OCI-LY7 (cell line): ENCODE measurements around the gene PTPRM. TPM values are rescaled to one million over a fixed set of nuclear protein-coding genes. Genes with fewer than 3 reads are reported as not detected.
"Not testable (repeated sequence)": the region's sequence is repeated elsewhere in the genome, so short reads cannot be mapped to it uniquely, and the experiment has no call there.

ENCODE experiments used
- BruUV-seq: library from RNA; stranded (reverse); fragments of 400-500 nt; replicated peaks from 2 replicates; lab custom pipeline; 2021; lab: Mats Ljungman, UMichigan
- CTCF ChIA-PET: fragments of 300-600 bp; sonication (Branson Sonifier 250); formaldehyde crosslinking; loops from one replicate; lab custom pipeline; 2022; ENCODE audit warnings: antibody characterized with exemption; ENCODE audit not compliant: unreplicated experiment; lab: Charles Lee
- POLR2A ChIA-PET: fragments of 300-600 bp; sonication (Branson Sonifier 250); formaldehyde crosslinking; loops from one replicate; lab custom pipeline; 2022; ENCODE audit warnings: antibody characterized with exemption; lab: Charles Lee
- DNase-seq: peaks from one replicate; pipeline ENCODE4 v3.0.0-alpha.2; 2015; ENCODE audit warnings: low spot score
- H2AFZ ChIP-seq: fragments of 200-600 bp; sonication (generic), shearing (Covaris generic); 2 replicates; pipeline ENCODE4 v1.6.1; 2014; ENCODE audit warnings: mild to moderate bottlenecking, antibody characterized with exemption, low read length, moderate library complexity
- H3K27ac ChIP-seq: fragments of 200-600 bp; sonication (generic); 2 replicates; pipeline ENCODE4 v1.5.1; 2014; ENCODE audit warnings: mixed run types, low read depth, mild to moderate bottlenecking, moderate library complexity, low read length, inconsistent platforms; ENCODE audit not compliant: poor library complexity, severe bottlenecking
- H3K36me3 ChIP-seq: fragments of 200-600 bp; sonication (generic); 2 replicates; pipeline ENCODE4 v1.6.1; 2014; ENCODE audit warnings: mild to moderate bottlenecking, antibody characterized with exemption, low read length, moderate library complexity, mixed read lengths; ENCODE audit not compliant: insufficient read depth
- H3K4me1 ChIP-seq: fragments of 200-600 bp; sonication (generic); 2 replicates; pipeline ENCODE4 v1.5.1; 2014; ENCODE audit warnings: mild to moderate bottlenecking, low read length; ENCODE audit not compliant: insufficient read depth, poor library complexity, severe bottlenecking
- H3K4me2 ChIP-seq: fragments of 200-600 bp; sonication (generic); 2 replicates; pipeline ENCODE4 v1.6.1; 2014; ENCODE audit warnings: mild to moderate bottlenecking, low read length
- H3K4me3 ChIP-seq: fragments of 200-600 bp; sonication (generic); 2 replicates; pipeline ENCODE4 v1.5.1; 2014; ENCODE audit warnings: mild to moderate bottlenecking, low read depth, low read length; ENCODE audit not compliant: poor library complexity, severe bottlenecking
- H3K79me2 ChIP-seq: fragments of 200-600 bp; sonication (generic); 2 replicates; pipeline ENCODE4 v1.6.1; 2016; ENCODE audit warnings: low read depth, mild to moderate bottlenecking, low read length, moderate library complexity, mixed read lengths; ENCODE audit not compliant: insufficient read depth
- H3K9me2 ChIP-seq: fragments of 200-600 bp; sonication (generic); 2 replicates; pipeline ENCODE4 v1.6.1; 2016; ENCODE audit warnings: mild to moderate bottlenecking, low read length, mixed read lengths; ENCODE audit not compliant: insufficient read depth
- H3K9me3 ChIP-seq: fragments of 200-600 bp; sonication (generic); 2 replicates; pipeline ENCODE4 v1.6.1; 2014; ENCODE audit warnings: mild to moderate bottlenecking, mixed run types, low read length, mixed read lengths
- H4K20me1 ChIP-seq: fragments of 200-600 bp; sonication (generic); 2 replicates; pipeline ENCODE4 v1.6.1; 2014; ENCODE audit warnings: mild to moderate bottlenecking, antibody characterized with exemption, low read length, moderate library complexity, mixed read lengths; ENCODE audit not compliant: insufficient read depth
- CTCF ChIP-seq: fragments of 200-600 bp; sonication (generic); conservative IDR thresholded peaks from 2 replicates; pipeline ENCODE4 v1.5.1; 2014; ENCODE audit warnings: mild to moderate bottlenecking, antibody characterized with exemption, low read length, moderate library complexity, mixed read lengths
- EZH2phosphoT487 ChIP-seq: fragments of 200-600 bp; sonication (generic); IDR thresholded peaks from 2 replicates; pipeline ENCODE4 v1.6.1; 2018; ENCODE audit warnings: low read depth, borderline replicate concordance, mild to moderate bottlenecking, mixed run types, antibody characterized with exemption, low read length, moderate library complexity, mixed read lengths
- intact Hi-C: fragments of 100-400 bp; cut with micrococcal nuclease; formaldehyde crosslinking; loops from one replicate; pipeline ENCODE4 v1.10.0; 2022; ENCODE audit not compliant: unreplicated experiment
- total RNA-seq, 2 experiments: library from RNA; depleted of rRNA in 1 of 2; stranded (reverse); fragments of >200 nt in 1 of 2; shearing (Covaris generic) in 1 of 2; gene quantifications; 2 replicates each; pipeline ENCODE4 v1.2.3, GENCODE V29; 2014 to 2022

PTPRM gene
- total RNA-seq, 2 experiments from 2014 or later = not detected

GRCh38 chr18:7958081-7958896 is 391.2 kb downstream of the PTPRM start:
- H3K4me2 ChIP-seq = no peak overlapping the region
- no peaks in the 10 kb centered on the region for H3K9me3 ChIP-seq
- TF ChIP-seq EZH2phosphoT487 = no peak
- no peak for TF ChIP-seq CTCF
- no peak overlapping the region for H3K4me3 ChIP-seq
- no TSS peak for BruUV-seq
- no peak overlapping the region for H2AFZ ChIP-seq
- no peak overlapping the region for H3K27ac ChIP-seq
- no peaks in the 10 kb centered on the region for H3K9me2 ChIP-seq
- H3K4me1 ChIP-seq = no peaks in the 10 kb centered on the region
- DNase-seq = no peak
- intact Hi-C loops = no loop called here
- no peaks in the 10 kb centered on the region for H3K79me2 ChIP-seq
- H3K36me3 ChIP-seq = no peaks in the 10 kb centered on the region
- CTCF ChIA-PET = no interaction called here
- POLR2A ChIA-PET = interaction anchor here (0.8 kb wide), 1 partner anchor 14 kb away, joined by 3 read pairs; no protein-coding TSS in a partner anchor
- H4K20me1 ChIP-seq = no peaks in the 10 kb centered on the region

DNA sequence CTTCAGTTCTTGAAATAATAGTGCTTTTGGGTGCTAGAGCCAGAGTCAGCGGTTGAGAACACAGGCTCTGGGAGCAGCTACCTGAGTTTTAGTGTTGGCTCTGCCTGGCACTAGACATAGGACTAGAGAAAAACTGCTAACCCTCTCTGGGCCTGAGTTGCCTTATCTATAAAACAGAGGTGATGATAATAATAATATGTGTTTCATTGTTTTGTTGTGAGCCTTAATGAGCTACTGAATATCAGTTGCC is 391.7 kb downstream of the PTPRM start:
- POLR2A ChIA-PET = interaction anchor here (0.8 kb wide), 1 partner anchor 14 kb away, joined by 3 read pairs; no protein-coding TSS in a partner anchor
- Histone ChIP-seq H3K9me3 (no peaks in the 10 kb centered on the region), H3K36me3 (no peaks in the 10 kb centered on the region), H3K4me1 (no peaks in the 10 kb centered on the region), H4K20me1 (no peaks in the 10 kb centered on the region), H3K79me2 (no peaks in the 10 kb centered on the region), H3K4me3 (no peak overlapping the region), H3K27ac (no peak overlapping the region), H2AFZ (no peak overlapping the region), H3K9me2 (no peaks in the 10 kb centered on the region), H3K4me2 (no peak overlapping the region)
- TF ChIP-seq EZH2phosphoT487 = no peak
- no peak for TF ChIP-seq CTCF
- intact Hi-C loops = no loop called here
- DNase-seq = no peak
- CTCF ChIA-PET = no interaction called here
- no TSS peak for BruUV-seq

DNA sequence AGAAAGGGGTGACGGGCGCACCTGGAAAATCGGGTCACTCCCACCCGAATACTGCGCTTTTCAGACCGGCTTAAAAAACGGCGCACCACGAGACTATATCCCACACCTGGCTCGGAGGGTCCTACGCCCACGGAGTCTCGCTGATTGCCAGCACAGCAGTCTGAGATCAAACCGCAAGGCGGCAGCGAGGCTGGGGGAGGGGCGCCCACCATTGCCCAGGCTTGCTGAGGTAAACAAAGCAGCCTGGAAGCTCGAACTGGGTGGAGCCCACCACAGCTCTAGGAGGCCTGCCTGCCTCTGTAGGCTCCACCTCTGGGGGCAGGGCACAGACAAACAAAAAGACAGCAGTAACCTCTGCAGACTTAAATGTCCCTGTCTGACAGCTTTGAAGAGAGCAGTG is 399.6 kb downstream of the PTPRM start:
- H3K79me2 ChIP-seq, H2AFZ ChIP-seq, H4K20me1 ChIP-seq, H3K4me3 ChIP-seq, H3K9me3 ChIP-seq, H3K4me2 ChIP-seq, BruUV-seq, H3K36me3 ChIP-seq, H3K4me1 ChIP-seq, CTCF ChIA-PET, intact Hi-C loops, DNase-seq, H3K27ac ChIP-seq, H3K9me2 ChIP-seq: not testable (repeated sequence)
- POLR2A ChIA-PET = interaction anchor here (1.4 kb wide), 1 partner anchor 11 kb away, joined by 3 read pairs; no protein-coding TSS in a partner anchor
